NCI-H2107 (cell line): ENCODE measurements around the gene TMEM45B.
A peak's percentile ranks its signal among the peaks of the same experiment; 100 is the strongest.
"Not testable (repeated sequence)": the region's sequence is repeated elsewhere in the genome, so short reads cannot be mapped to it uniquely, and the experiment has no call there.

Experiments
- DNase-seq: peaks from one replicate; lab custom pipeline; 2025; lab: John Stamatoyannopoulos, UW

Gene TMEM45B

GRCh38 chr11:129852125-129852740 lies 36.6 kb downstream of the TMEM45B start:
- DNase-seq = no peak

- peak; percentile 87 for DNase-seq
These were observed 38.0 kb downstream of the TMEM45B start for GRCh38 chr11:129853518-129854231.

- DNase-seq = no peak
These were observed 38.7 kb downstream of the TMEM45B start for GRCh38 chr11:129854232-129854805.

- no peak for DNase-seq
These were observed 39.4 kb downstream of the TMEM45B start for GRCh38 chr11:129855086-129855485.

GRCh38 chr11:129856036-129856435 lies 40.4 kb downstream of the TMEM45B start:
- DNase-seq = no peak

- DNase-seq = no peak
These were observed 46.3 kb downstream of the TMEM45B start for GRCh38 chr11:129861702-129862522.

- DNase-seq = no peak
These were observed 49.2 kb downstream of the TMEM45B start for GRCh38 chr11:129864811-129865210.

- DNase-seq = no peak
These were observed 50.1 kb downstream of the TMEM45B start for GRCh38 chr11:129865701-129866100.

GRCh38 chr11:129866311-129866710 lies 50.7 kb downstream of the TMEM45B start:
- no peak for DNase-seq

- DNase-seq = not testable (repeated sequence)
These were observed 53.0 kb downstream of the TMEM45B start for GRCh38 chr11:129868626-129869025.

- no peak for DNase-seq
These were observed 56.3 kb downstream of the TMEM45B start for GRCh38 chr11:129871914-129872313.

GRCh38 chr11:129880311-129880710 lies 64.7 kb downstream of the TMEM45B start:
- DNase-seq = no peak

- peak; percentile 8 for DNase-seq
These were observed 66.0 kb downstream of the TMEM45B start for GRCh38 chr11:129881570-129882170.

GRCh38 chr11:129884581-129884980 lies 68.9 kb downstream of the TMEM45B start:
- no peak for DNase-seq

GRCh38 chr11:129885381-129885780 lies 69.7 kb downstream of the TMEM45B start:
- DNase-seq = no peak

GRCh38 chr11:129888451-129888850 lies 72.8 kb downstream of the TMEM45B start:
- DNase-seq = no peak

GRCh38 chr11:129894278-129895125 lies 78.9 kb downstream of the TMEM45B start:
- no peak for DNase-seq

GRCh38 chr11:129895126-129896041 lies 79.7 kb downstream of the TMEM45B start, which contains the start of gene NFRKB:
TSS of gene NFRKB (minus strand) at chr11:129895578. CDS start at chr11:129892849, 2,729 bp downstream.
- DNase-seq = peak; percentile 65

- no peak for DNase-seq
These were observed 80.4 kb downstream of the TMEM45B start for GRCh38 chr11:129896062-129896461.

GRCh38 chr11:129905402-129905801 lies 89.8 kb downstream of the TMEM45B start:
- no peak for DNase-seq
